NCI-H187 treated with DMSO at 0.1 percent for 48 hours (cell line): ENCODE measurements around the gene APEH.
"Not testable (repeated sequence)": the region's sequence is repeated elsewhere in the genome, so short reads cannot be mapped to it uniquely, and the experiment has no call there.

ENCODE experiments used
- DNase-seq: peaks from one replicate; lab custom pipeline; 2025; lab: John Stamatoyannopoulos, UW

Gene APEH

GRCh38 chr3:49668861-49669260 lies 5.3 kb upstream of the APEH start:
- no peak for DNase-seq

- DNase-seq = no peak
Measured at GRCh38 chr3:49669352-49669751, 4.8 kb upstream of the APEH start.

- no peak for DNase-seq
Measured at GRCh38 chr3:49670940-49671290, 3.2 kb upstream of the APEH start.

- DNase-seq = no peak
Measured at GRCh38 chr3:49671291-49672288, 2.6 kb upstream of the APEH start.

GRCh38 chr3:49673121-49673714 lies 933 bp upstream of the APEH start:
- DNase-seq = no peak

GRCh38 chr3:49674497-49674983 lies 389 bp downstream of the APEH start:
- DNase-seq = no peak

- no peak for DNase-seq
Measured at GRCh38 chr3:49675912-49676311, 1.8 kb downstream of the APEH start.

GRCh38 chr3:49680493-49681231 lies 6.5 kb downstream of the APEH start:
- DNase-seq = no peak

- no peak for DNase-seq
Measured at GRCh38 chr3:49681232-49681522, 7.0 kb downstream of the APEH start.

- no peak for DNase-seq
Measured at GRCh38 chr3:49681543-49681942, 7.4 kb downstream of the APEH start.

- no peak for DNase-seq
Measured at GRCh38 chr3:49683162-49683561, 9.0 kb downstream of the APEH start.

- not testable (repeated sequence) for DNase-seq
Measured at GRCh38 chr3:49684453-49684852, 10.3 kb downstream of the APEH start.

- not testable (repeated sequence) for DNase-seq
Measured at GRCh38 chr3:49685103-49685502, 11.0 kb downstream of the APEH start.

- not testable (repeated sequence) for DNase-seq
Measured at GRCh38 chr3:49685846-49686245, 11.7 kb downstream of the APEH start.

- not testable (repeated sequence) for DNase-seq
Measured at GRCh38 chr3:49686346-49686745, 12.2 kb downstream of the APEH start.

GRCh38 chr3:49686769-49687423 lies 12.7 kb downstream of the APEH start:
- not testable (repeated sequence) for DNase-seq

GRCh38 chr3:49687424-49687795 lies 13.3 kb downstream of the APEH start:
- DNase-seq = not testable (repeated sequence)

GRCh38 chr3:49688338-49689045 lies 14.3 kb downstream of the APEH start:
- not testable (repeated sequence) for DNase-seq

GRCh38 chr3:49689046-49689907 lies 15.1 kb downstream of the APEH start, which contains the start of the genes MST1 and RNF123:
Gene MST1 (minus strand): TSS chr3:49689474. CDS start chr3:49688691, 783 bp downstream.
Gene RNF123 (plus strand): TSS chr3:49689557. CDS start chr3:49691166, 1,609 bp downstream.
- no peak for DNase-seq

GRCh38 chr3:49689908-49690624 lies 15.9 kb downstream of the APEH start:
- DNase-seq = not testable (repeated sequence)
